ENCODE data around the gene TIMELESS.
"Not testable (repeated sequence)": the region's sequence is repeated elsewhere in the genome, so short reads cannot be mapped to it uniquely, and the experiment has no call there.

TIMELESS gene, protein sequence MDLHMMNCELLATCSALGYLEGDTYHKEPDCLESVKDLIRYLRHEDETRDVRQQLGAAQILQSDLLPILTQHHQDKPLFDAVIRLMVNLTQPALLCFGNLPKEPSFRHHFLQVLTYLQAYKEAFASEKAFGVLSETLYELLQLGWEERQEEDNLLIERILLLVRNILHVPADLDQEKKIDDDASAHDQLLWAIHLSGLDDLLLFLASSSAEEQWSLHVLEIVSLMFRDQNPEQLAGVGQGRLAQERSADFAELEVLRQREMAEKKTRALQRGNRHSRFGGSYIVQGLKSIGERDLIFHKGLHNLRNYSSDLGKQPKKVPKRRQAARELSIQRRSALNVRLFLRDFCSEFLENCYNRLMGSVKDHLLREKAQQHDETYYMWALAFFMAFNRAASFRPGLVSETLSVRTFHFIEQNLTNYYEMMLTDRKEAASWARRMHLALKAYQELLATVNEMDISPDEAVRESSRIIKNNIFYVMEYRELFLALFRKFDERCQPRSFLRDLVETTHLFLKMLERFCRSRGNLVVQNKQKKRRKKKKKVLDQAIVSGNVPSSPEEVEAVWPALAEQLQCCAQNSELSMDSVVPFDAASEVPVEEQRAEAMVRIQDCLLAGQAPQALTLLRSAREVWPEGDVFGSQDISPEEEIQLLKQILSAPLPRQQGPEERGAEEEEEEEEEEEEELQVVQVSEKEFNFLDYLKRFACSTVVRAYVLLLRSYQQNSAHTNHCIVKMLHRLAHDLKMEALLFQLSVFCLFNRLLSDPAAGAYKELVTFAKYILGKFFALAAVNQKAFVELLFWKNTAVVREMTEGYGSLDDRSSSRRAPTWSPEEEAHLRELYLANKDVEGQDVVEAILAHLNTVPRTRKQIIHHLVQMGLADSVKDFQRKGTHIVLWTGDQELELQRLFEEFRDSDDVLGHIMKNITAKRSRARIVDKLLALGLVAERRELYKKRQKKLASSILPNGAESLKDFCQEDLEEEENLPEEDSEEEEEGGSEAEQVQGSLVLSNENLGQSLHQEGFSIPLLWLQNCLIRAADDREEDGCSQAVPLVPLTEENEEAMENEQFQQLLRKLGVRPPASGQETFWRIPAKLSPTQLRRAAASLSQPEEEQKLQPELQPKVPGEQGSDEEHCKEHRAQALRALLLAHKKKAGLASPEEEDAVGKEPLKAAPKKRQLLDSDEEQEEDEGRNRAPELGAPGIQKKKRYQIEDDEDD

DNA sequence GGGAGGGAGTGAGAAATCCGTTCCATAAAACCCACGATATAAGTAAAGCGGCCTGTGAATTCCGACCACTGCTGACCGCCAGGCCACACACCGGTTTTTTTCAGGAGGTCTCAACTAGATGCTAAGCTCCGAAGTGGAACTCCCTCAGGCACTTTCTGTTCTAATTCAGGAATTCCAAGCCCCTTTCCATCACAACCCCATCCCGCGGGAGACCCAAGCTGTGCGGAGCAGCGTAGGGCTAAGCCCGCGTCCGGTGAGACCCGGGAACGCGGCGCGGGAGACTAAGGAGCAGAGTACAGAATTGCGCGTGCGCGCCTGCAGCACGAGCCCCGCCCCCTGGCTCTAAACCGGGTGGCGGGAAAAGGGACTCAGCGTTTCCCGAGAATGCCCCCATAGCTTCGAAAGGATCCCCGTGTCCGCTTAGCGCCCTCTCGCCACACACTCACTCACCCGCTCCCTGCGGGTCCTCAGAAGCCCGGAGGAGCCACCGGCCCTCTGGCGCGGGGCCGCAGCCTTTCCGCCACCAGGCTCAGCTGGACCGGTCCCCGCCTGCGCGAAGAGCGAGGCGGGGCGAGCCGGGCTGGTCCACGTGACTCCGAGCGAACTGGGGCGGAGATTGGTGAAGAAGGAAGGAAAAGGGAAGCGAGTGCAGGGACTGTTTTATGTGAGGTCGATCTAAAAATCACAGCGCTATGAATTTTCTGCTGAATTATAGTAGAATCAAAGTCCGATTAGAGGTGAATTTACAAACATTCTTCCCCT, at the start of gene TIMELESS:
Gene TIMELESS (minus strand): TSS at position 567 of the 762 bp plus-strand sequence. CDS start 15,256 bp downstream, outside the sequence.
- DNase-seq, result peak; percentile 75

DNA sequence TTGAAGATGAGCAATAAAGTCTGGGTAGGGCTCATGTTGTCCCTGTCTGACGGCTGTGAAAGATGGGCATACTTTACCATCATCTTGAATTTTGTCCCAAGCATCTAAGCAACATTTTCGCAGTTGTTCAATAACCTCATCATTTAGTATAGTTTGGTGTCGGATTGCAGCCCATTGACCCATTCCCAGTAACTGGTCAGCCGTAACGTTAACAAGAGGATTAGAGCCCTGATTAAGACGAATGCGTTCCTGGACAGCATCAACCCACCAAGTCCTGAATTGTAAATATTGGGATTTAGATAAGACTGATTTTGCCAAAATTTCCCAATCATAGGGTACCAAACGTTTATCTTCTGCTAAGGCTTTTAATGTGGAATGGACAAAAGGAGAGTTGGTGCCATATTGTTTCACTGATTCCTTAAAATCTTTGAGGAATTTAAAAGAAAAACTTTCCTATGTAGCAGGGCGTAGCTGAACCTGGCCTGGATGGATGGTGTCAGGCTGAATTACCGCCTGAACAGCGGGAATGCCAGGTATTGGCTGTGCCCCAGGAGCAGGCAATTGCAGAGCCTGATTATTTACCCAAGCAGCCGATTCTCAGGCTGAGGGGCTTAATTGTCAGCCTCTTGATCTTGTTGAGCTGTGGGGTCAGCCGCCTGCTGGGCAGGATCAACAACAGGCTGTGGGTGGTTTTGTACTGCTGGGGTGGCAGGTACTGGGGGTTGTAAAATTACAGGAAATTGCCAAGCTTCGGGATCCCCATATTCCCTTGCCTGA, 49.1 kb upstream of the TIMELESS start:
- peak; percentile 39 for DNase-seq

DNA sequence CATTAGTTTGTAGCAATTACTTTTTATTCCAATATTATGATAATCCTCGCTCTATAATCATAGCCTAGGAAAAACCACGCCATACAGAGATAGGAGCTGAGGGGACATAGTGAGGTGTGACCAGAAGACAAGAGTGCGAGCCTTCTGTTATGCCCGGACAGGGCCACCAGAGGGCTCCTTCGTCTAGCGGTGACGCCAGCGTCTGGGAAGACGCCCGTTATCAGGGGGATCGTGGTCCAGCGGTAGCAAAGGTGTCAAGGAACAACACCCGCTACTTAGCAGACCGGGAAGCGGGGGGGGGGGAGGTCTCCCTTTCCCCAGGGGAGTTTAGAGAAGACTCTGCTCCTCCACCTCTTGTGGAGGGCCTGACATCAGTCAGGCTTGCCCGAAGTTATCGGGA, 47.5 kb upstream of the TIMELESS start:
- DNase-seq, result not testable (repeated sequence)

DNA sequence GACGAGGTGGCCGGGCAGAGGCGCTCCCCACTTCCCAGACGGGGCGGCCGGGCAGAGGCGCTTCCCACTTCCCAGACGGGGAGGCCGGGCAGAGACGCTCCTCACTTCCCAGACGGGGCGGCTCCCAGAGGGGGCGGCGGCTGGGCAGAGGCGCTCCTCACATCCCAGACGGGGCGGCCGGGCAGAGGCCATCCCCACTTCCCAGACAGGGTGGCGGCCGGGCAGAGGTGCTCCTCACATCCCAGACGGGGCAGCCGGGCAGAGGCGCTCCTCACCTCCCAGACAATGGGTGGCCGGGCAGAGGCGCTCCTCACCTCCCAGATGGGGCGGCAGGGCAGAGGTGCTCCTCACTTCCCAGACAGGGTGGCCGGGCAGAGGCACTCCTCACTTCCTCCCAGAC, 45.3 kb upstream of the TIMELESS start:
- DNase-seq, result not testable (repeated sequence)

DNA sequence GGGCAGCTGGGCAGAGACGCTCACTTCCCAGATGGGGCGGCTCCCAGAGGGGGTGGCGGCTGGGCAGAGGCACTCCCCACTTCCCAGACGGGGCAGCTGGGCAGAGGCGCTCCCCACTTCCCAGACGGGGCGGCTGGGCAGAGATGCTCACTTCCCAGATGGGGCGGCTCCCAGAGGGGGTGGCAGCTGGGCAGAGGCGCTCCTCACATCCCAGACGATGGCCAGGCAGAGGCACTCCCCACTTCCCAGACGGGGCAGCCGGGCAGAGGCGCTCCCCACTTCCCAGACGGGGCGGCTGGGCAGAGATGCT, 44.8 kb upstream of the TIMELESS start:
- not testable (repeated sequence) for DNase-seq

DNA sequence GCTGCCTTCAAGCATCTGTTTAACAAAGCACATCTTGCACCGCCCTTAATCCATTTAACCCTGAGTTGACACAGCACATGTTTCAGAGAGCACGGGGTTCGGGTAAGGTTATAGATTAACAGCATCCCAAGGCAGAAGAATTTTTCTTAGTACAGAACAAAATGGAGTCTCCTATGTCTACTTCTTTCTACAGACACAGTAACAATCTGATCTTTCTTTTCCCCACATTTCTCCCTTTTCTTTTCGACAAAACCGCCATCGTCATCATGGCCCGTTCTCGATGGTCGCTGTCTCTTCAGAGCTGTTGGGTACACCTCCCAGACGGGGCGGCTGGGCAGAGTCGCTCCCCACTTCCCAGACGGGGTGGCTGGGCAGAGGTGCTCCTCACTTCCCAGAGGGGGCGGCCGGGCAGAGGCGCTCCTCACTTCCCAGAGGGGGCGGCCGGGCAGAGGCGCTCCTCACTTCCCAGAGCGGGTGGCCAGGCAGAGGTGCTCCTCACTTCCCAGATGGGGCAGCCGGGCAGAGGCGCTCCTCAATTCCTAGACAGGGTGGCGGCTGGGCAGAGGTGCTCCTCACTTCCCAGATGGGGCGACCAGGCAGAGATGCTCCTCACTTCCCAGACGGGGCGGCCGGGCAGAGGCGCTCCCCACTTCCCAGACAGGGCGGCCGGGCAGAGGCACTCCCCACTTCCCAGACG, 44.3 kb upstream of the TIMELESS start:
- not testable (repeated sequence) for DNase-seq

DNA sequence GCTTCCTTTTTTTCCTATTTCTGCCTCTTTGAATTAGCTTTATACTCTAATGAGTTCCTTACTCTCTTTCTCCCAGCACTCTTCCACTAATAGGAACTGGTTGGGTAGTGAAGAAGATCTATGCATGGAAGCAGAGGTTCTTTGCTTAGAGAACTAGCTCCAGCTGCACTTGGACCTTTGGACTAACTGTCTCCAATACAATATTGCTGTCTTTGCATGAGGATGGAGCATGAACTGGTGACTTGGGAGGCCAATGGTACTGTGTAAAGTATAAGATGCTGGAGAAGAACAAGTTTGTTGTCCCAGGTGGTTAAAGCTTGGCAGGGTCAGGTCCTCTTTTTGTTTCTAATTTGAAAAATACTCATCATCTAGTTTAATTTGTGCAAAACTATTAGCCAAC, 41.1 kb upstream of the TIMELESS start:
- no peak for DNase-seq

DNA sequence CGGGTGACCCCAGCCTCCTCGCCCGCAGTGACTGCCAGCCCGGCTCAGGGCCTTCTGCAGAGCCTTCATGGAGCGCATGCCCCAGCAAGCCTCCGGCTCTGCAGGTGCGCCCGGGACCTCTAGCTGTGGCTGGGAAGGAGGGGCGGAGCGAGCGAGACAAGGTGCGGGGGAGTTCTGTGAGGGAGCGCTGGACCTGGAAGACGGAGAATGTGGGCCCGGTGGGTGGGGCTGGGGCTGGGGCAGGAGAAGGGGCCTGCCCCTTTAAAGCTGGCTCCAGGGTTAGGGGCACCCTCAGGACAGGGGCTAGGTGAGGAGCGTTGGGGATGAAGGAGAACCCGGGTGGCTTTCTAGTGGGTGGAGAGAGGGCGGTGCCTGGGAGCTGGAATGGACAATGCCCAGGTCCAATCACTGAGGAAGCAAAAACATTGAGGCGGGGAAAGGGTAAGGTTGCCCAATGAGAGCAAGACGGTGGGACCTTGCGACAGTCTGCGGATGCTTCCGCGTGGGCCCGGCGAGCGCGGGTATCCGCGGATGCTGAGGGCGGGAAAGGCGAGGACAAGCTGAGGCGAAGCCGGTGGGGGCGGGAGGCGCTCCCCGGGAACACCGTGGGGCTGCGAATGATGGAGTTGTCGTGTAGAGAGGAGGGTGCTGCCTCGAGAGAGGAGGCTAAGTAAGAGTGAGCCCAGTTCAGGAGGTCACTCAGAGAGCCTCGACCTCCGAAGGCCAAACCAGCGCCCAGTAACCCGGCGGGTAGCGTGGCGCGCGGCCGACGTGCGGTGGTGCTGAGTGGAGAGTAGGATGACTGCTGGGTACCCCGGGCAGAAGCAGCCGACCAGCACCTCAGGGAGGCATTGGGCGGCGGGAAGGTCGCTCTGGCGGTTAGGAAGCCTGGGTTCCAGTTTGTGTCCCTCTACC, 39.1 kb upstream of the TIMELESS start, which contains the start of gene GLS2:
Gene GLS2 (minus strand): TSS at position 121 of the 915 bp plus-strand sequence. CDS start 43 bp downstream, at position 78.
- peak; percentile 55 for DNase-seq

DNA sequence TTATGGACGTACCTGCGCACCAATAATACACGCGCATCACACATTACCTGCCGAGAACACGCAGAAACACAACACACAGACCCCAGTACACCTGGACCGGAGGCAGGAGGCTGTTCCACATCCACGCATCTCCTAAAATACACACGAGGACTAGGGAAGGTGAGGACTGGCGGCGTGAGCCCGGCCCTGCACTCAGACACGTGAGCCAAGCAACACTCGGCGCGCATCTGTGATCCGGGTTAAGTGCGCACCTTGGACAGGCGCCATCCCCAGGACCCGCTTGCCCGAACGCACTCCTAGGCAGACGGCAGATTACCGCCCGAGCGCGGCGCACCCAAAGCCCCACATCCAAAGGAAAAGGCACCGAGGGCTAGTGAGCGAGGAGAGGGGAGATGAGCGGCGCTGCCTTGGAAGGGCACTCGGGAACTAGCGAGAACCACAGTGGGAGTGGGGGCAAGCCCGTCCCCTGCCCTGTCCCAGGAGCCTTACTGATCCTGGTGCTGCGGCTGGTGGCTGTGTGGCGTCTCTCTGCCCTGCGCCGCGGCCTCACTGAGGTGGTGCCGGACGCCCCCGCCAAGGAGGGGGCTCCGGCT, 38.3 kb upstream of the TIMELESS start:
- DNase-seq, result peak; percentile 47

DNA sequence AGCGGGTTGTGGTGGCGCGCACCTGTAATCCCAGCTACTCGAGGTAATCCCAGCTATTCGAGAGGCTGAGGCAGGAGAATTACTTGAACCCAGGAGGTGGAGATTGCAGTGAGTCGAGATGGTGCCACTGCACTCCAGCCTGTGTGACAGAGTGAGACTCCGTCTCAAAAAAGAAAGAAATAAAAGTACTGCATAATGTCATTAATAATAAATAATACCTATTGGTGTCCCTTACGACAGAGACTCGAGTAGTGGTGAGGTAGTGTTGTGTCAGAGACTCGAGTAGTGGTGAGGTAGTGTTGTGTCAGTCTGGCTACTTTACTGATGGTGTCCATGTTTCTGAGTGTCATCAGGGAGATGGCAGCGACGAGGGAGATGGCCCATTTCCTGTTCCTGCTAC, 37.5 kb upstream of the TIMELESS start:
- DNase-seq, result no peak

DNA sequence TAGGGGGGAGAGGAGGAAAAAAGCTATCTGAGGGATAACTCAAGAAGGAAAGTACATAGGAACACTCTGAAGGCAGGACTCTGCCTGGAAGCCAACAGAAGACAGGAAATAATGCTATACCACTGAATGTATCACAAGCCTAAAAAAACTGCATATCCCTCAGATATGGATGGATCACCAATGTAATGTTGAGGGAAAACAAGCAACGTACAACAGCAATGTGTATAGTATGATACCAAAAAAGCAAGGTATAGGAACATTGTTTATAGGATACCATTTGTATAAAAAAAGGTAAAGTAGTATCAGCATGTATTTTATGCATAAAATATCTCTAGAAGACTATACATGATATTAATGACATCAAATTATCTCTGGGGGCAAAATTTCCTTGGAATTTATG, 35.3 kb upstream of the TIMELESS start:
- DNase-seq, result no peak

DNA sequence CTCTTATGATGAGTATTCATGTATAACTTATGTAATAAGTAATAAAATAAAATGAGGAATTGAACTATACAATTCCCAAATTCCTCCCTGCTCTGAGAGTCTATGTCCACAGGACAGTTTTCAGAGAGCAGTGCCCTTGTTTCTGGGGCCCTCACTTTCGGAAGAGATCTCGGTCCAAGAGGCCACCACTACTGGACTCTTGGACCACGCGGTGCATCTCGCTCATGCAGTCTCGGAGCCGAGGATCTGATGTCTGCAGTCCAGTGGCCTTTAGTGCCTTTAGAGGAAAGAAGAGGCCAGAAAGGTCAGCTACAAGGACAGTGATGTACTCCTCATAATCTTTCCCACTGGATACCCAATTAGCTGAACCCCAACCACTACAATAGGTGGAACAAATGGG, 30.4 kb upstream of the TIMELESS start:
- no peak for DNase-seq

DNA sequence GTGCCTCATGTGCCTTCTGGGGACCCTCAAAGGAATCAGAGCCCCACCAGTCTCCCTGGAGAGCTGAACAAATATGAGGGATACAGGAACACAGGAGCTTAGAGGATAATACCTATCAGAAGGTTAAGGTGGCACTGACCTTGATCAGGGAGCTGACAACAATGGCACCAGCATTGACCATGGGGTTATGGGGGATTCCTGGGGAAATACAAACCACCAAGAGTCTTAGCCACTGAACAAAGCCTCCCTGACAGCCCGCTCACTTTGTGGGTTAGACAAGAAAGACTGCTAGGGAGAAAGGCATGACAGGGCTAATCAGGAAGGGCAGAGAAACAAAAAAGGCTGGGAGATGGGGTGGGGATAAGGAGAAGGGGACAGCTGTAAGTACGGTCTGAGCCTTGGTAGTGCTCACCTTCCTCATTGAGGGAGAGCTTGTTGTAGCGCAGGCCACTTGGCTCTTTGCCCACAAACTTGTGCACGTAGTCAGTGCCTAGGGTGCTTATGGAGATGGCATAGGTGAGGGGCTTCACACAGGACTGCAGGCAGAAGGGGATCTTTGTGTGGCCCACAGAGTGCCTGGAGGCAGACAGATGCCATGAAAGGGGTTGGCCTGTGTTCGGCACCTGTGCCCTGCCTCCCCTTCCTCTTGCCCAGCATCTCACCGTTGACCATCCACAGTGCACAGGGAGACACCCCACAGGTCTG, 28.4 kb upstream of the TIMELESS start:
- no peak for DNase-seq

DNA sequence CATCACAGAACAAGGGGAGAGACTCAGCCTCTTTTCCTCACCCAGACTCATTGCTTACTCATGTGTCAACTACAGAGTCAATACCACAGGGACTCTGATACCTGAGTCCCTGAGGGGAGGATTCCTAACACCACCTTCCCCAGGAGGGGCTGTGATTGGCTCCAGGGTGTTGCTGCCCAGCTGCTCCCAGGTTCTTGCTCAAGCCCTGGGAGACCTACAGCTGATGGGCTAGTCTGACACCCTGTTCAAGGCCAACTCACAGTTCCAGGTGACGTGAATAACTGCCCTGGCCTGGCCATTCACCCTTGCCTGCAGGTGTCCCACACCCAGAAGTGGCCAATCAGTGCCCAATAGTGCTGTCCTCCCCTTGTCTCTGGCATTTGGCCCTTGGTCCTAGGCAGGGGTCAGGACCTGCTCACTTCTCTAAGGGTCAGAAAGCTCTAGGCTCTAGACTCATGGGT, 27.8 kb upstream of the TIMELESS start:
- no peak for DNase-seq

DNA sequence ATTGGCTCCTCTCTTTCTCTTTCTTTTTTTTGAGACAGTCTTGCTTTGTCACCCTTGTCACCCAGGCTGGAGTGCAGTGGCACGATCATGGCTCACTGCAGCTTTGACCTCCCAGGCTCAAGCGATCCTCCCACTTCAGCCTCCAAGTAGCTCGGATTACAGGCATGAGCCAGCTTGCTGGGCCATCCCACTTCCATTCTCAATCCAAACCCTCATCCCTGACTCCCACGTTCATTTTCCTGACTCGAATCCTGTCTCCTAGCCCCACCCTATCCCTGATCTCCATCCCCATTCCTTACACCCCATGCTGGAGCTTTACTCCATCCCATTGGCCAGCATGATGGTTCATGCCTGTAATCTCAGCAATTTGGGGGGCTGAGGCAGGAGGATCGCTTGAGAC, 26.9 kb upstream of the TIMELESS start:
- no peak for DNase-seq

DNA sequence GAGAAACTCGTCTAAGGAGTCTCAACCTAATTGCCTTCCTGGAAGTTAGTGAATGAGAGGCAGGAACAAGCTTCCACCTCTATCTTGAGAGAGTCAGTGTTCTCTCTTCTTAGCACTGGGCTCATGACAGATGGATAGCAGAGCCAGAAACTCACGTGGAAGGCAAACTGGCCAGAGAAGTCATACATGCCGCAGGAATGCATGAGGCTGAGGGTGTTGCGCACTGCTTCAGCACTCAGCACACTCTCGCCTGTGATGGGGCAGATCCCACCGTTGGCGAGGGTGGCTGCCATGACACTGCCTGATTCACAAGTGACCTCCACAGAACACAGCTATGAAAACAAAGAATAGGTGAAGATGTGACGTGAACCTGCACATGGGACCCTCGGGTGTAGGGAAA, 25.2 kb upstream of the TIMELESS start:
- DNase-seq, result no peak

DNA sequence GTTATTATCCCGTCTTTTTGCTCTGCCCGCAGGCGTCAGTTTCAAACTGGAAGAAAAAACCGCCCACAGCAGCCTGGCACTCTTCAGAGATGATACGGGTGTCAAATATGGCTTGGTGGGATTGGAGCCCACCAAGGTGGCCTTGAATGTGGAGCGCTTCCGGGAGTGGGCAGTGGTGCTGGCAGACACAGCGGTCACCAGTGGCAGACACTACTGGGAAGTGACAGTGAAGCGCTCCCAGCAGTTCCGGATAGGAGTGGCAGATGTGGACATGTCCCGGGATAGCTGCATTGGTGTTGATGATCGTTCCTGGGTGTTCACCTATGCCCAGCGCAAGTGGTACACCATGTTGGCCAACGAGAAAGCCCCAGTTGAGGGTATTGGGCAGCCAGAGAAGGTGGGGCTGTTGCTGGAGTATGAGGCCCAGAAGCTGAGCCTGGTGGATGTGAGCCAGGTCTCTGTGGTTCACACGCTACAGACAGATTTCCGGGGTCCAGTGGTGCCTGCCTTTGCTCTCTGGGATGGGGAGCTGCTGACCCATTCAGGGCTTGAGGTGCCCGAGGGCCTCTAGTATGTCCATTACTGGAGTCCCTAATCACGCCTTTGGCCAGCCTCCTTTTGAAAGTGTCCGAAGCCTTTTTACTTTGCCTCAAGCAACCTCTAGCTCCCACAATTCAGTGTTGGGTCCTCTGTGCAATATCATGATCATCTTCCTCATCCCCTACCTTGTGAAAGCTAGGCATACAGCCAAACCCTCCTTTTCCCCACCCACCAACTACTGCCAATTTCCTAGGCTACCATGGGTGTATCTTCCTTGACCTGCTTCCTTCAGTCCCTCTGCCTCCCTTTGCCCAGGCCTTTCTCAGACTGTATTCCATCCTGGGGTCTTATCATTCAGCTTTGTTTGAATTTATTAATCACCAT, 20.0 kb upstream of the TIMELESS start:
- no peak for DNase-seq
